Osteoblast (primary cell): Measurements from ENCODE around the gene CHST11. TPM values are rescaled to one million over a fixed set of nuclear protein-coding genes. Genes with fewer than 3 reads are reported as not detected.

Source experiments
- DNase-seq: peaks from one replicate; pipeline ENCODE4 v3.0.0; 2011; ENCODE audit warnings: low spot score, mixed read lengths; ENCODE audit not compliant: insufficient read length; ENCODE audit errors: missing footprints
- H2AFZ ChIP-seq: 2 replicates; pipeline ENCODE4 v1.6.0; 2011; ENCODE audit warnings: mild to moderate bottlenecking, low read length
- H3K27ac ChIP-seq: 2 replicates; pipeline ENCODE4 v1.5.1; 2011; ENCODE audit warnings: mild to moderate bottlenecking, low read depth, low read length, moderate library complexity
- H3K27me3 ChIP-seq: 2 replicates; pipeline ENCODE4 v1.6.0; 2012; ENCODE audit warnings: mild to moderate bottlenecking, control low read depth, inconsistent platforms, low read length, moderate library complexity; ENCODE audit not compliant: insufficient read depth
- H3K36me3 ChIP-seq: 2 replicates; pipeline ENCODE4 v1.5.1; 2011; ENCODE audit warnings: mild to moderate bottlenecking, low read length, control low read depth, moderate library complexity; ENCODE audit not compliant: insufficient read depth
- H3K4me1 ChIP-seq: 2 replicates; pipeline ENCODE4 v1.5.1; 2011; ENCODE audit warnings: mild to moderate bottlenecking, low read length, control low read depth, moderate library complexity; ENCODE audit not compliant: insufficient read depth
- H3K4me2 ChIP-seq: 2 replicates; pipeline ENCODE4 v1.6.0; 2011; ENCODE audit warnings: mild to moderate bottlenecking, low read length; ENCODE audit not compliant: insufficient read depth
- H3K4me3 ChIP-seq: fragments of 200-600 bp; sonication (generic); 3 replicates; pipeline ENCODE4 v1.5.1; 2012; ENCODE audit warnings: mild to moderate bottlenecking, low read length, inconsistent platforms; ENCODE audit not compliant: insufficient read depth
- H3K79me2 ChIP-seq: 2 replicates; pipeline ENCODE4 v1.6.0; 2012; ENCODE audit warnings: mild to moderate bottlenecking, low read length, control low read depth, inconsistent platforms; ENCODE audit not compliant: insufficient read depth
- H3K9me3 ChIP-seq: 2 replicates; pipeline ENCODE4 v1.5.1; 2011; ENCODE audit warnings: low read depth, low read length, control low read depth
- H4K20me1 ChIP-seq: 2 replicates; pipeline ENCODE4 v1.6.0; 2012; ENCODE audit warnings: mild to moderate bottlenecking, low read length, control low read depth; ENCODE audit not compliant: insufficient read depth
- total RNA-seq: library from RNA; depleted of rRNA; stranded (reverse); fragments of >200 nt; gene quantifications from 2 replicates; pipeline ENCODE4 v1.2.3, GENCODE V29; 2012
- TF ChIP-seq, protein P1 (sequence below): IDR thresholded peaks from 2 replicates; pipeline ENCODE4 v1.5.1; 2011; ENCODE audit warnings: mild to moderate bottlenecking, low read depth, low read length, moderate library complexity; ENCODE audit errors: extremely low read depth

Gene CHST11
- total RNA-seq, 1 donor = 24.6 TPM

DNA sequence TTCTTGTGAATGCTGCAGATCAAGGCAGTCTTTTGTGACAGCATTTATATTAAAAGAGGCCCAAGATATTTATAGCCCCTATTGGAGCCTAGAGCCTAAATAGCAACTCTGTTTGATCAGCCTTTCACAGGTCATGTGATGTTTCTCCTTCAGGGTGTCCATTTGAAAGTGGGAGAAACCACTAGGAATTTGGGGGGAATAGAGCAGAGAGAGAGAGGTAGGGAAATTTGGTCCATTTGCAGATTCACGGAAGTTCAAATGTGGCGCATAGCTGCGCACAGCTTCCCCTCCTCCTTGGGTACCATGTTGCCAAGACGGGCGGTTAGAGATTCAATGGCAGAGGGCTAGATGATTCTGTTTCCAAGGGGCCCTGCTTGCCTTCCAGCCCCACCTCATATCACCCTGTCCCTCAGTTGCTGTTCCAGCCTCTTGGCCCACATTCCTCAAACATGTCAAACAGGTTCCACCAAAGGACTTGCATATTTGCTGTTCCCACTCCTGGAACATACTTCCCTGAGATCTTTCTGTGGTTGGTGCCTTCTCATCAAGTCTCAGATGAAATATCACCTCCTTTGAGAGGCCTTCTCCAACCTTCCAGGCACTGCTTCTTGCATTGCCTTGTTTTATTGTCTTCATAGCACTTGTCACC, 220.8 kb downstream of the CHST11 start:
- Histone ChIP-seq H3K4me2 (no peak overlapping the region), H3K9me3 (no peaks in the 10 kb centered on the region), H2AFZ (no peak overlapping the region), H3K27me3 (no peaks in the 10 kb centered on the region), H3K79me2 (peaks cover 17% of the 10 kb centered on the region), H3K27ac (no peak overlapping the region), H3K4me3 (no peak overlapping the region), H3K36me3 (no peaks in the 10 kb centered on the region), H4K20me1 (peaks cover 14% of the 10 kb centered on the region), H3K4me1 (peaks cover 13% of the 10 kb centered on the region)
- TF ChIP-seq, protein P1, sequence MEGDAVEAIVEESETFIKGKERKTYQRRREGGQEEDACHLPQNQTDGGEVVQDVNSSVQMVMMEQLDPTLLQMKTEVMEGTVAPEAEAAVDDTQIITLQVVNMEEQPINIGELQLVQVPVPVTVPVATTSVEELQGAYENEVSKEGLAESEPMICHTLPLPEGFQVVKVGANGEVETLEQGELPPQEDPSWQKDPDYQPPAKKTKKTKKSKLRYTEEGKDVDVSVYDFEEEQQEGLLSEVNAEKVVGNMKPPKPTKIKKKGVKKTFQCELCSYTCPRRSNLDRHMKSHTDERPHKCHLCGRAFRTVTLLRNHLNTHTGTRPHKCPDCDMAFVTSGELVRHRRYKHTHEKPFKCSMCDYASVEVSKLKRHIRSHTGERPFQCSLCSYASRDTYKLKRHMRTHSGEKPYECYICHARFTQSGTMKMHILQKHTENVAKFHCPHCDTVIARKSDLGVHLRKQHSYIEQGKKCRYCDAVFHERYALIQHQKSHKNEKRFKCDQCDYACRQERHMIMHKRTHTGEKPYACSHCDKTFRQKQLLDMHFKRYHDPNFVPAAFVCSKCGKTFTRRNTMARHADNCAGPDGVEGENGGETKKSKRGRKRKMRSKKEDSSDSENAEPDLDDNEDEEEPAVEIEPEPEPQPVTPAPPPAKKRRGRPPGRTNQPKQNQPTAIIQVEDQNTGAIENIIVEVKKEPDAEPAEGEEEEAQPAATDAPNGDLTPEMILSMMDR = no peak
- peak; percentile 13 for DNase-seq

DNA sequence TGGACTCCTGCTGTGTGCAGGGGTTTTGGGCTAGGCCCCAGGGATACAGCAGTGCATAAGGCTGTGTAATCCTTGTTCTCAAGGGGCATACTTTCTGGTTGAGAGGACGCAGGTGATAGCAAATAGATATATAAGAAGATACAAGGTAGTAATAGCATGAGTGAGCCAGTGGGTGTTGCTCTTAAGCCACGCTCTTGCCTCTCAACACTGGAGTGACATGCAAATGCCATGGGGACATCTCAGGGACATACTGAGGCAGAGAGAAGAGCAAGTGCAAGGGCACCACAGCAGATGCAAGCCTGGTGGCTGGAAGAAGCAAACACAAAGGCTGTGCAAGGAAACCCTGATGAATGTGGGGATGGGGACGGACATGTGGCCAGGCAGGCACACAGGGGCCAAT, 223.3 kb downstream of the CHST11 start:
- H3K4me1 ChIP-seq = peaks cover 4% of the 10 kb centered on the region
- H3K4me2 ChIP-seq = no peak overlapping the region
- H4K20me1 ChIP-seq = peaks cover 14% of the 10 kb centered on the region
- H3K27ac ChIP-seq = no peak overlapping the region
- H3K36me3 ChIP-seq = no peaks in the 10 kb centered on the region
- H3K9me3 ChIP-seq = no peaks in the 10 kb centered on the region
- H3K4me3 ChIP-seq = no peak overlapping the region
- TF ChIP-seq, protein P1 = peak; percentile 36
- no peak for DNase-seq
- H3K79me2 ChIP-seq = peaks cover 24% of the 10 kb centered on the region
- H3K27me3 ChIP-seq = no peaks in the 10 kb centered on the region
- no peak overlapping the region for H2AFZ ChIP-seq

- no peak overlapping the region for H2AFZ ChIP-seq
- TF ChIP-seq, protein P1 = no peak
- peaks cover 15% of the 10 kb centered on the region for H4K20me1 ChIP-seq
- no peak overlapping the region for H3K4me2 ChIP-seq
- H3K4me1 ChIP-seq = peaks cover 4% of the 10 kb centered on the region
- H3K27me3 ChIP-seq = no peaks in the 10 kb centered on the region
- no peaks in the 10 kb centered on the region for H3K9me3 ChIP-seq
- H3K79me2 ChIP-seq = peaks cover 24% of the 10 kb centered on the region
- no peak overlapping the region for H3K4me3 ChIP-seq
- no peak for DNase-seq
- no peak overlapping the region for H3K27ac ChIP-seq
- no peaks in the 10 kb centered on the region for H3K36me3 ChIP-seq
Observed at GRCh38 chr12:104680491-104680890, 223.7 kb downstream of the CHST11 start.

- Histone ChIP-seq H3K27ac (no peak overlapping the region), H4K20me1 (peaks cover 17% of the 10 kb centered on the region), H3K4me3 (no peak overlapping the region), H3K27me3 (no peaks in the 10 kb centered on the region), H3K36me3 (no peaks in the 10 kb centered on the region), H3K9me3 (no peaks in the 10 kb centered on the region), H3K79me2 (peaks cover 24% of the 10 kb centered on the region), H3K4me2 (no peak overlapping the region), H2AFZ (no peak overlapping the region), H3K4me1 (peaks cover 4% of the 10 kb centered on the region)
- TF ChIP-seq, protein P1 = no peak
- DNase-seq = no peak
Observed at GRCh38 chr12:104681012-104681690, 224.4 kb downstream of the CHST11 start.
